ENCODE data around the gene DDX10.

- no peak for TF ChIP-seq EP300 (IDR thresholded peaks at IDR 0.05)
- TF ChIP-seq POLR2A (IDR thresholded peaks at IDR 0.05), result no peak
Observed at GRCh38 chr11:108775324-108775723, 110.5 kb downstream of the DDX10 start.
